ENCODE measurements around the gene CAPNS1.

CAPNS1 gene

GRCh38 chr19:36139473-36140303 is at the start of gene CAPNS1:
Gene CAPNS1 (plus strand): TSS chr19:36140066. CDS start chr19:36141012, 946 bp downstream.
- peak; percentile 92 for DNase-seq

DNA sequence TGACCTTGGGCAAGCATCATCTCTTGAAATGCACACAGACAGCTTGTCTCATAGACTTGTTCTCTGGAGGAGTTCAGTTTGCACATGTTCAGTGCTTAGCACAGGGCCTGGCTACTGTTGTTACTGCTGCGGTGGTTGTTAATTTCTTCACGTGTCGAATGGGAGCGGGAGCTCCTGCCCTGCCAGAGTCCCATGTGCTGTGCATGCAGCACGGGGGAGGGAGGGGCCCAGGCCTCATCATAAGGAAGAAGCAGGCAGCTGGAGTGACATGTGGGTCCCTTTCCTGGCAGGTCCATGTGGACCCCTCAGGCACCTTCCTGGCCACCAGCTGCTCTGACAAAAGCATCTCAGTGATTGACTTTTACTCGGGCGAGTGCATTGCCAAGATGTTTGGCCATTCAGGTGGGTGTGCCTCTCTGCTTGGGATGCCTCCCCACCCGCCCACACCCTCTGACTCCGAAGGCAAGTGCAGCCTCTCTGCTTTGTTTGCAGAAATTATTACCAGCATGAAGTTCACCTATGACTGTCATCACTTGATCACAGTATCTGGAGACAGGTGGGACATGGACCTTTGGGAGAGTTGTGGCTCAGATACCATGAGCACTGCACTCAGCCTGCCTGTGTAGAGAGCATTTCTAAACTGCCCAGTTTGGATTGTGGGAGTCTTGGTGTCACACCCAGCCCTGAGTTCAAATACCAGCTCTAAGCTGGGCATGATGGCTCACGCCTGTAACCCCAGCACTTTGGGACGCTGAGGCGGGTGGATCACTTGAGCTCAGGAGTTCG is 48.8 kb upstream of the CAPNS1 start:
- DNase-seq, result no peak

DNA sequence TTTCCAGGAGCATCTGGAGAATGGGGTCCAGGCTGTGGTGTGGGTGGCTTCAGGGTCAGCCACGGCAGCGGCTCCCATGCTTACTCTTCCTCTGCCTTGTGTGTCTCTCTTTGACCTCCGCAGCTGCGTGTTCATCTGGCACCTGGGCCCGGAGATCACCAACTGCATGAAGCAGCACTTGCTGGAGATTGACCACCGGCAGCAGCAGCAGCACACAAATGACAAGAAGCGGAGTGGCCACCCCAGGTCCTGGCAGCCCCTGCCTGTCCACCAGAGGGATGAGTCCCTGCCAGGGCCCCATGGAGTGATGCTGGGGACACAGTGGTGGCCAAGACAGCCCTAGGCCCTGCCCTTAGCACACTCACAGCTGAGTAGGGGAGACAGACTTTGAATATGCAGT is 47.3 kb upstream of the CAPNS1 start:
- no peak for DNase-seq

GRCh38 chr19:36093146-36093662 is 46.7 kb upstream of the CAPNS1 start:
- DNase-seq, result no peak

GRCh38 chr19:36093687-36094086 is 46.2 kb upstream of the CAPNS1 start:
- DNase-seq, result no peak

- no peak for DNase-seq
Observed at GRCh38 chr19:36097036-36097435, 42.8 kb upstream of the CAPNS1 start.

DNA sequence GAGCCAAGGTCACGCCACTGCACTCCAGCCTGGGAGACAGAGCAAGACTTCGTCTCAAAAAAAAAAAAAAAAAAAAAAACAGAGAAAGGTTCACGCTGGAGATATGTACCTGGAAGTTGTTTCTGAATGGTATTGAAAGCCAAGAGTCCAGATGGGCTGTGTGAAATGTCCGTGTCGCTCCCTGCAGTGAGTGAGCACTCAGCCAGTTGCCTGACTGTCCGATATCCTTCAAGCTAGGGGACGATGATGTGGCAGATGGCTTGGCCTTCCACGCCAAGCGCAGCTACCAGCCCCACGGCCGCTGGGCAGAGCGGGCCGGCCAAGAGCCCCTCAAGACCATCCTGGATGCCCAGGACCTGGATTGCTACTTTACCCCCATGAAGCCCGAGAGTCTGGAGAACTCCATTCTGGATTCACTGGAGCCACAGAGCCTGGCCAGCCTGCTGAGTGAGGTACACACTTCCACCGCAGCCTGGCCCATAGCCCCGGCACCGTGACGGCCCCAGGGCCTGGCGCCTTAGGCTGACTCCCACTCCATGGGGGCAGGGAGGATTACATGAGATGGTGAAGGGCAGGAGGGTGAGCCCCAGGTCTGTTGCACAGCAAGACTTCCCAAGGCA is 40.6 kb upstream of the CAPNS1 start:
- DNase-seq, result no peak

GRCh38 chr19:36100476-36100875 is 39.4 kb upstream of the CAPNS1 start:
- DNase-seq, result no peak

GRCh38 chr19:36101550-36102327 is 38.1 kb upstream of the CAPNS1 start:
- no peak for DNase-seq

- no peak for DNase-seq
Observed at GRCh38 chr19:36103040-36103626, 36.7 kb upstream of the CAPNS1 start.

- no peak for DNase-seq
Observed at GRCh38 chr19:36103842-36104552, 35.9 kb upstream of the CAPNS1 start.

GRCh38 chr19:36106441-36106840 is 33.4 kb upstream of the CAPNS1 start:
- DNase-seq, result no peak

DNA sequence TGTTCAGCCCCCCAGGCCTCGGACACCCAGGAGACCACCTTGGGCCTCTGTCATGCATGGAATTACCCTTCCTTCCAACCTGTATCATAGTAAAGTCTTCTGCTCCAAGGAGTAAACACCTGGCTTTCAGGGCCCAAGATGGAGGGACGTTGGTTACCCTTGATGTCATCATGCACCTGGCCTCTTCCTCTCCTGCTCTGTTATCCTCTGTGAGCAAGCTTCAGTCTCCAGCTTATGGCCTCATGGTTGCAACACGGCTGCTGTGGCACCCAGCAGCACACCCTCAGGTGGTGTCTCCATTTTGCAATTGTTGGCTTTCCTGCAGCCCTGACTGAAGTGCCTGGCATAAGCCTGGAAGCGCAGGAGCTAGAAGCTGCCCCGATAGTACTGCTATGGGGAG is 32.9 kb upstream of the CAPNS1 start:
- DNase-seq, result no peak

DNA sequence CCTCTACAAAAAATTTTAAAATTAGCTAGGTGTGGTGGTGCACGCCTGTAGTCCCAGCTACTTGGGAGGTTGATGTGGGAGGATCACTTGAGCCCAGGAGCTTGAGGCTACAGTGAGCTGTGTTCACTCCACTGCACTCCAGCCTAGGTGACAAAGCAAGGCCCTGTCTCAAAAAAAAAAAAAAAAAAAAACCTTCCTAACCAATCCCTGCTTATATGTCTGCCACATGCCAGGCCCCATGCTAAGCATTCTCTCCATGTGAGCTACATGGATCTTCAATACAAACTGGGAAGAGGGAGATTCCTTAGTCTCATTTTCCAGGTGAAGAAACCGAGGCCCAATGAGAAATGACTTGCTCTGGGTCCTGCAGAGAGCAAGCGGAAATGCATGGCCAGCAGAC is 31.2 kb upstream of the CAPNS1 start:
- no peak for DNase-seq

- no peak for DNase-seq
Observed at GRCh38 chr19:36110487-36111199, 29.2 kb upstream of the CAPNS1 start, which contains the start of gene OVOL3. Gene OVOL3 (plus strand): TSS chr19:36111143. CDS start chr19:36111203, 60 bp downstream.

DNA sequence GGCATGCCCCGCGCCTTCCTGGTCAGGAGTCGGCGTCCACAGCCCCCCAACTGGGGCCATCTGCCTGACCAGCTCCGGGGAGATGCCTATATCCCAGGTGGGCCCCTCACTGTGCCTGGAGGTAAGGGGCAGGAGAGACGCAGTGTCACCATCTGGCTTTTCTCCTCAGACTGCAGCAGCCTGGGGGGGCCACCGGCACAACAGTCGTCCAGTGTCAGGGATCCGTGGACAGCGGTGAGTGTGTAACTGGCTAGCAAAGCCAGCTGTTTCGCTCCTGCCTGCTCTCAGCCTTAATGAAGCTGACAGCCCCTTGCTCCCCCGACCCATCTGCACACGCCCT is 28.7 kb upstream of the CAPNS1 start:
- no peak for DNase-seq

DNA sequence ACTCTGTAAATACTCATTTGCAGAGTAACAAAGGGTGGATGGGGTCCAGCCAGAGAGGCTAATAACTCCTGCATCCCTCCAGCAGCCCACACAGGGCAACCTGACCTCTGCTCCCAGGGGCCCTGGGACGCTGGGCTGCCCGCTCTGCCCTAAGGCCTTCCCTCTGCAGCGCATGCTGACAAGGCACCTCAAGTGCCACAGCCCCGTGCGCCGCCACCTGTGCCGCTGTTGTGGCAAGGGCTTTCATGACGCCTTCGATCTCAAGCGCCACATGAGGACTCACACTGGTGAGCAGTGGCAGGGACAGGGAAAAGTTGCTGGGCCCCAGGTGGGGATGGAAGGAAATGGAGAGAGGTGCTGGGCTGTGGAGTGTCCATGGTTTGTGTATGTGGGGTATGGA is 27.2 kb upstream of the CAPNS1 start:
- DNase-seq, result no peak

- DNase-seq, result no peak
Observed at GRCh38 chr19:36113425-36113824, 26.4 kb upstream of the CAPNS1 start.

DNA sequence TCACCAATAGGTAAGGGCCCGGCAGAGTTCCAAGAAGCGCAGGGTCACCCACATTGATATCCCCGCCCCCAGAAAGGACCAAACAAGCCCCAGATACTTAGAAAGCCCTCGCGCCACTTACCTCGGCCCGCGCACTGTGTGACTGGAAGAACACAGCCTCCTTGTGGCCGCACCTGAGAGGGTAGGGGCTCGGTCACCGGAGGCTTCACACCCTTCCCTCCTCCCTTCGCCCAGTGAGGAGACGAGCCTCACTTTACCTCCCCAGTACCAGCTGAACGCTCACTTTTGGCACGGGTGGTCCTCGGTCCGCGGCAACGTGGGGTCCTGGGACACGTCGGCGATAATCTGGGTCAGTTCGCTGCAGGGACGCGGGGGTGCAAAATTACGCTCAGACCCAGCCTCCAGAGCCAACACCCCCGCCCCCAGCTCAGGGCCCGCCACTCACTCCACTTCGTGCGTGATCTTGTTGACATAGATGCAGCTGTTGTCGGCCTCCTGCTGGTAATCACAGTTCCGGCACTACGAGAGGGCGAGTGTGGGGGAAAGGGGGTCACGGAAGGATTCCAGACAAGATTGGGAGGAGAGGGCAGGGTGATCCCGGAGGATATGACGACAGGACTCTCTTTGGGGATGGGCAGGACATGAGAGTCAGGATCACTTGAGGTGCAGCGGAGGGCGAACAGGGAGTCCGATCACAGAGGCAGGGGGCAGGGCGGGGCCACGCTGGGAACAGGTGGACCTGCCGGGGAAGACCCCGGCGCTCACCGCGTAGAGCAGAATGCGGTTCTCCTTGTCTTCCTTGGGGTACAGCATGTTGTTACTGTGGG is 25.8 kb upstream of the CAPNS1 start:
- DNase-seq, result no peak

Measured in activated CD8-positive, alpha-beta memory T cell treated with anti-CD3 and anti-CD28 coated beads, Interleukin-2, amount 50 U/mL, for 4 hours (primary cell).